ENCODE data around the gene DCTD. TPM values are rescaled to one million over a fixed set of nuclear protein-coding genes. Genes with fewer than 3 reads are reported as not detected.

DCTD gene
- total and polyA plus RNA-seq, 10 of the 15 experiments (the other 5 are each of a cell fraction or from before 2014, with no cell fraction given): 37.8 to 137 (median 92.1) TPM

GRCh38 chr4:182925298-182925757, 8.1 kb upstream of the DCTD start:
- 11% methylated on average over 10 of the region's 10 CpGs for WGBS (ENCODE audit: insufficient coverage, insufficient replicate concordance, low lambda C conversion rate, missing lambda C conversion rate)
- H4K20me1 ChIP-seq (ENCODE audit: control insufficient read depth, insufficient read depth): no peaks in the 10 kb centered on the region
- RAD21 ChIA-PET (ENCODE audit: unreplicated experiment): interaction anchor here (0.6 to 2.0 kb wide), 19 partner anchors 9 to 1783 kb away, joined by 3 to 16 read pairs (median 3); no protein-coding TSS in a partner anchor
- no peak overlapping the region for H3K4me2 ChIP-seq (ENCODE audit: control insufficient read depth, insufficient read depth)
- no peaks in the 10 kb centered on the region for H3K4me1 ChIP-seq (ENCODE audit: control insufficient read depth, insufficient read depth, low read length)
- CTCF ChIA-PET: interaction anchor here (0.6 to 7.5 kb wide), 65 partner anchors 9 to 1780 kb away, joined by 3 to 85 read pairs (median 4); partner anchors contain the start of gene DCTD
- in situ Hi-C loops (cut with MboI) (loop anchor here (10.0 kb wide), 1 partner anchor 431 kb away; no protein-coding TSS in a partner anchor), intact Hi-C loops (cut with micrococcal nuclease; ENCODE audit: unreplicated experiment) (loop anchor here (1.0 to 10.0 kb wide), 5 partner anchors 116 to 1783 kb away; no protein-coding TSS in a partner anchor)
- peak overlapping the region; percentile 5; the same call in 1 of the 2 replicates for H2AFZ ChIP-seq (ENCODE audit: control insufficient read depth, low read depth, low read length)
- ATAC-seq (peak; percentile 100), FAIRE-seq (peak; percentile 89), DNase-seq (ENCODE audit: low read depth, low spot score) (peak; percentile 47)
- POLR2A ChIA-PET: interaction anchor here (0.6 kb wide), 3 partner anchors 55 to 247 kb away, joined by 3 to 8 read pairs (median 4); no protein-coding TSS in a partner anchor
- H3K27ac ChIP-seq (ENCODE audit: control insufficient read depth, insufficient read depth): no peak overlapping the region
- H3K9me3 ChIP-seq (replicated peaks; ENCODE audit: control insufficient read depth, insufficient read depth, low read length): no peaks in the 10 kb centered on the region
- no peak overlapping the region for H3K9ac ChIP-seq (ENCODE audit: control insufficient read depth, insufficient read depth, low read length)
- H3K36me3 ChIP-seq (ENCODE audit: control insufficient read depth in 2 of 2, insufficient read depth in 2 of 2, low read length in 1 of 2): no peaks in the 10 kb centered on the region
- no peaks in the 10 kb centered on the region for H3K79me2 ChIP-seq (ENCODE audit: control insufficient read depth, insufficient read depth, low read length)
- SMC1A ChIA-PET (ENCODE audit: uncharacterized antibody, unreplicated experiment): interaction anchor here (0.6 to 5.3 kb wide), 18 partner anchors 12 to 1619 kb away, joined by 3 to 37 read pairs (median 5); no protein-coding TSS in a partner anchor
- no peak overlapping the region for H3K4me3 ChIP-seq
- no peaks in the 10 kb centered on the region; a peak in 1 of 4 replicates for H3K27me3 ChIP-seq (replicated peaks in 1 of 2; ENCODE audit: control insufficient read depth in 2 of 2, insufficient read depth in 2 of 2, low read length in 1 of 2)
- BruUV-seq (replicated peaks): no TSS peak
- no peak for TF ChIP-seq CUX1 (IDR thresholded peaks at IDR 0.05; ENCODE audit: insufficient replicate concordance, low read depth, low read length)
- TF ChIP-seq SPI1 (IDR thresholded peaks at IDR 0.05; ENCODE audit: borderline replicate concordance, insufficient read depth, low read depth, low read length): no peak
- no peak for TF ChIP-seq ATF3 (IDR thresholded peaks at IDR 0.05; ENCODE audit: borderline replicate concordance, extremely low read depth, low read depth, low read length)
- TF ChIP-seq ZBED1 (IDR thresholded peaks at IDR 0.05; ENCODE audit: borderline replicate concordance): no peak
- no peak for TF ChIP-seq GABPA (IDR thresholded peaks at IDR 0.05; ENCODE audit: low read depth)
- TF ChIP-seq CREM (IDR thresholded peaks at IDR 0.05; ENCODE audit: low read depth): no peak
- TF ChIP-seq ZNF622 (IDR thresholded peaks at IDR 0.05): no peak
- TF ChIP-seq NFXL1 (IDR thresholded peaks at IDR 0.05; ENCODE audit: borderline replicate concordance): no peak
- TF ChIP-seq TARDBP (IDR thresholded peaks at IDR 0.05; ENCODE audit: borderline replicate concordance): no peak
- no peak for TF ChIP-seq NR2F1 (conservative IDR thresholded peaks at IDR 0.05)
- no peak for TF ChIP-seq E2F8 (IDR thresholded peaks at IDR 0.05; ENCODE audit: low read depth, partially characterized antibody)
- TF ChIP-seq E2F4 (IDR thresholded peaks at IDR 0.05; ENCODE audit: low read depth, low read length): no peak
